ENCODE results near the gene MUC6. TPM values are rescaled to one million over a fixed set of nuclear protein-coding genes. Genes with fewer than 3 reads are reported as not detected.

MUC6 gene
- total RNA-seq, 1 donor from 2014 or later = not detected

GRCh38 chr11:1054143-1055108 is 17.9 kb upstream of the MUC6 start:
- H3K27ac Mint-ChIP-seq (ENCODE audit: unreplicated experiment) = no peak overlapping the region
- peaks cover 9% of the 10 kb centered on the region for H3K27me3 Mint-ChIP-seq (ENCODE audit: unreplicated experiment)
- no peak for DNase-seq (ENCODE audit: extremely low spot score, unreplicated experiment)
- no peaks in the 10 kb centered on the region for H3K9me3 Mint-ChIP-seq (ENCODE audit: unreplicated experiment)
- no peak overlapping the region for H3K4me3 Mint-ChIP-seq (ENCODE audit: unreplicated experiment)
- peaks cover 2% of the 10 kb centered on the region for H3K4me1 Mint-ChIP-seq (ENCODE audit: unreplicated experiment)
- H3K36me3 Mint-ChIP-seq (ENCODE audit: unreplicated experiment) = no peaks in the 10 kb centered on the region
- no peak for TF ChIP-seq CTCF (IDR thresholded peaks at IDR 0.05)

GRCh38 chr11:1053121-1053901 is 16.8 kb upstream of the MUC6 start:
- no peak for DNase-seq (ENCODE audit: extremely low spot score, unreplicated experiment)

GRCh38 chr11:1052133-1053011 is 15.9 kb upstream of the MUC6 start:
- H3K4me1 Mint-ChIP-seq (ENCODE audit: unreplicated experiment) = peaks cover 2% of the 10 kb centered on the region
- no peaks in the 10 kb centered on the region for H3K9me3 Mint-ChIP-seq (ENCODE audit: unreplicated experiment)
- no peak for TF ChIP-seq CTCF (IDR thresholded peaks at IDR 0.05)
- no peak for DNase-seq (ENCODE audit: extremely low spot score, unreplicated experiment)
- H3K4me3 Mint-ChIP-seq (ENCODE audit: unreplicated experiment) = no peak overlapping the region
- H3K27ac Mint-ChIP-seq (ENCODE audit: unreplicated experiment) = no peak overlapping the region
- H3K36me3 Mint-ChIP-seq (ENCODE audit: unreplicated experiment) = no peaks in the 10 kb centered on the region
- H3K27me3 Mint-ChIP-seq (ENCODE audit: unreplicated experiment) = peaks cover 15% of the 10 kb centered on the region

More at GRCh38 chr11:1053121-1053901, 16.8 kb upstream of the MUC6 start:
- Mint-ChIP-seq H3K27me3 (ENCODE audit: unreplicated experiment) (peaks cover 14% of the 10 kb centered on the region), H3K27ac (ENCODE audit: unreplicated experiment) (no peak overlapping the region), H3K36me3 (ENCODE audit: unreplicated experiment) (no peaks in the 10 kb centered on the region), H3K9me3 (ENCODE audit: unreplicated experiment) (no peaks in the 10 kb centered on the region), H3K4me3 (ENCODE audit: unreplicated experiment) (no peak overlapping the region), H3K4me1 (ENCODE audit: unreplicated experiment) (peaks cover 2% of the 10 kb centered on the region)
- no peak for TF ChIP-seq CTCF (IDR thresholded peaks at IDR 0.05)

GRCh38 chr11:1051356-1052132 is 15.0 kb upstream of the MUC6 start:
- H3K4me1 Mint-ChIP-seq (ENCODE audit: unreplicated experiment) = peaks cover 2% of the 10 kb centered on the region
- no peak overlapping the region for H3K27ac Mint-ChIP-seq (ENCODE audit: unreplicated experiment)
- no peak for TF ChIP-seq CTCF (IDR thresholded peaks at IDR 0.05)
- H3K27me3 Mint-ChIP-seq (ENCODE audit: unreplicated experiment) = peaks cover 19% of the 10 kb centered on the region
- no peaks in the 10 kb centered on the region for H3K9me3 Mint-ChIP-seq (ENCODE audit: unreplicated experiment)
- no peaks in the 10 kb centered on the region for H3K36me3 Mint-ChIP-seq (ENCODE audit: unreplicated experiment)
- DNase-seq (ENCODE audit: extremely low spot score, unreplicated experiment) = no peak
- H3K4me3 Mint-ChIP-seq (ENCODE audit: unreplicated experiment) = no peak overlapping the region

All from osteocyte (in vitro differentiated cells).